ENCODE data around the gene ZNF283. TPM values are rescaled to one million over a fixed set of nuclear protein-coding genes. Genes with fewer than 3 reads are reported as not detected.
"Not testable (repeated sequence)": the region's sequence is repeated elsewhere in the genome, so short reads cannot be mapped to it uniquely, and the experiment has no call there.

ZNF283 gene
- total and polyA plus RNA-seq, 2 donors from 2014 or later: 3.3 to 12.7 TPM

GRCh38 chr19:43818500-43818899, 8.6 kb upstream of the ZNF283 start:
- no peak for FAIRE-seq

GRCh38 chr19:43820098-43820883, 6.8 kb upstream of the ZNF283 start:
- Histone ChIP-seq H3K27ac (ENCODE audit: low read depth in 2 of 2, low read length in 2 of 2) (no peak overlapping the region), H3K4me3 (ENCODE audit: low read length in 3 of 3) (peak overlapping the region; percentile 38 to 75 (median 68)), H3K27me3 (ENCODE audit: control insufficient read depth, insufficient read depth, low read length) (no peaks in the 10 kb centered on the region), H3K9ac (ENCODE audit: low read length in 3 of 3) (peak overlapping the region in 1 of 3 donors; percentile 36), H3K36me3 (ENCODE audit: control insufficient read depth in 2 of 3, insufficient read depth in 3 of 3, low read length in 3 of 3) (no peaks in the 10 kb centered on the region), H3K4me1 (ENCODE audit: control insufficient read depth in 2 of 3, insufficient read depth in 2 of 3, low read depth in 1 of 3, low read length in 3 of 3) (no peaks in the 10 kb centered on the region), H3K9me3 (ENCODE audit: control insufficient read depth in 2 of 3, insufficient read depth in 1 of 3, low read length in 3 of 3) (peaks cover 0 to 4% (median 0%) of the 10 kb centered on the region in 3 donors)
- no peak for TF ChIP-seq CTCF (IDR thresholded peaks at IDR 0.05; ENCODE audit: borderline replicate concordance, extremely low read depth, insufficient read depth)
- no peak for FAIRE-seq
- intact Hi-C loops (cut with DNase I): no loop called here
- DNase-seq: peak in 2 of 5 donors; percentile 46 to 77

More at GRCh38 chr19:43818500-43818899, 8.6 kb upstream of the ZNF283 start:
- no peak overlapping the region for H3K27ac ChIP-seq (ENCODE audit: low read depth in 2 of 2, low read length in 2 of 2)
- H3K4me3 ChIP-seq (ENCODE audit: low read length in 3 of 3): no peak overlapping the region
- no peaks in the 10 kb centered on the region for H3K4me1 ChIP-seq (ENCODE audit: control insufficient read depth in 2 of 3, insufficient read depth in 2 of 3, low read depth in 1 of 3, low read length in 3 of 3)
- DNase-seq: no peak
- H3K27me3 ChIP-seq (ENCODE audit: control insufficient read depth, insufficient read depth, low read length): no peaks in the 10 kb centered on the region
- H3K9ac ChIP-seq (ENCODE audit: low read length in 3 of 3): no peak overlapping the region
- TF ChIP-seq CTCF (IDR thresholded peaks at IDR 0.05; ENCODE audit: borderline replicate concordance, extremely low read depth, insufficient read depth): no peak
- intact Hi-C loops (cut with DNase I): no loop called here
- peaks cover 0 to 4% (median 0%) of the 10 kb centered on the region in 3 donors for H3K9me3 ChIP-seq (ENCODE audit: control insufficient read depth in 2 of 3, insufficient read depth in 1 of 3, low read length in 3 of 3)
- no peaks in the 10 kb centered on the region for H3K36me3 ChIP-seq (ENCODE audit: control insufficient read depth in 2 of 3, insufficient read depth in 3 of 3, low read length in 3 of 3)

- TF ChIP-seq CTCF (IDR thresholded peaks at IDR 0.05; ENCODE audit: borderline replicate concordance, extremely low read depth, insufficient read depth): no peak
- DNase-seq (no peak), FAIRE-seq (no peak)
- Histone ChIP-seq H3K27me3 (ENCODE audit: control insufficient read depth, insufficient read depth, low read length) (no peaks in the 10 kb centered on the region), H3K9me3 (ENCODE audit: control insufficient read depth in 2 of 3, insufficient read depth in 1 of 3, low read length in 3 of 3) (peaks cover 0 to 4% (median 0%) of the 10 kb centered on the region in 3 donors), H3K9ac (ENCODE audit: low read length in 3 of 3) (peak overlapping the region in 1 of 3 donors; percentile 36), H3K4me3 (ENCODE audit: low read length in 3 of 3) (peak overlapping the region in 2 of 3 donors; percentile 68 to 75), H3K27ac (ENCODE audit: low read depth in 2 of 2, low read length in 2 of 2) (no peak overlapping the region), H3K36me3 (ENCODE audit: control insufficient read depth in 2 of 3, insufficient read depth in 3 of 3, low read length in 3 of 3) (no peaks in the 10 kb centered on the region), H3K4me1 (ENCODE audit: control insufficient read depth in 2 of 3, insufficient read depth in 2 of 3, low read depth in 1 of 3, low read length in 3 of 3) (no peaks in the 10 kb centered on the region)
- intact Hi-C loops (cut with DNase I): no loop called here
These were observed 6.3 kb upstream of the ZNF283 start for GRCh38 chr19:43820884-43821215.

GRCh38 chr19:43823856-43824255, 3.3 kb upstream of the ZNF283 start:
- H3K27me3 ChIP-seq (ENCODE audit: control insufficient read depth, insufficient read depth, low read length); H3K27ac ChIP-seq (ENCODE audit: low read depth in 2 of 2, low read length in 2 of 2); H3K9me3 ChIP-seq (ENCODE audit: control insufficient read depth in 2 of 3, insufficient read depth in 1 of 3, low read length in 3 of 3); H3K4me3 ChIP-seq (ENCODE audit: low read length in 3 of 3); H3K4me1 ChIP-seq (ENCODE audit: control insufficient read depth in 2 of 3, insufficient read depth in 2 of 3, low read depth in 1 of 3, low read length in 3 of 3); H3K36me3 ChIP-seq (ENCODE audit: control insufficient read depth in 2 of 3, insufficient read depth in 3 of 3, low read length in 3 of 3); FAIRE-seq; DNase-seq; intact Hi-C loops (cut with DNase I); H3K9ac ChIP-seq (ENCODE audit: low read length in 3 of 3): not testable (repeated sequence)

- H3K4me1 ChIP-seq (ENCODE audit: control insufficient read depth in 2 of 3, insufficient read depth in 2 of 3, low read depth in 1 of 3, low read length in 3 of 3); H3K36me3 ChIP-seq (ENCODE audit: control insufficient read depth in 2 of 3, insufficient read depth in 3 of 3, low read length in 3 of 3); H3K27ac ChIP-seq (ENCODE audit: low read depth in 2 of 2, low read length in 2 of 2); H3K4me3 ChIP-seq (ENCODE audit: low read length in 3 of 3); H3K9ac ChIP-seq (ENCODE audit: low read length in 3 of 3); FAIRE-seq; DNase-seq; intact Hi-C loops (cut with DNase I); H3K9me3 ChIP-seq (ENCODE audit: control insufficient read depth in 2 of 3, insufficient read depth in 1 of 3, low read length in 3 of 3); H3K27me3 ChIP-seq (ENCODE audit: control insufficient read depth, insufficient read depth, low read length): not testable (repeated sequence)
These were observed 2.5 kb upstream of the ZNF283 start for GRCh38 chr19:43824572-43824971.
